HepG2 (cell line): Measurements from ENCODE around the gene SIGLEC7. TPM values are rescaled to one million over a fixed set of nuclear protein-coding genes. Genes with fewer than 3 reads are reported as not detected.

Experiments used
- ATAC-seq: fragments of 200-7000 bp; cut with Tn5 transposase; 3 replicates; pipeline ENCODE4 v1.9.1; 2020; ENCODE audit warnings: mild to moderate bottlenecking, moderate library complexity
- BruUV-seq: library from RNA; stranded (reverse); fragments of 400-500 nt; replicated peaks from 2 replicates; lab custom pipeline; 2021; lab: Mats Ljungman, UMichigan
- CTCF ChIA-PET: fragments of 300-600 bp; formaldehyde crosslinking; extraction: SDS; loops from one replicate; lab custom pipeline; 2021; ENCODE audit warnings: low total read pairs, inconsistent platforms, low intra/inter-chr PET ratio; lab: Yijun Ruan, JAX
- POLR2A ChIA-PET: fragments of 350-600 bp; sonication (Branson Sonifier 250); formaldehyde crosslinking; loops from one replicate; lab custom pipeline; 2020; ENCODE audit warnings: antibody characterized with exemption, inconsistent platforms; lab: Yijun Ruan, JAX
- DNase-seq: peaks from one replicate; pipeline ENCODE4 v3.0.0-alpha.2; 2015; ENCODE audit warnings: low spot score
- FAIRE-seq: peaks from 3 replicates; lab custom pipeline; 2011; peaks lifted over from hg19 to GRCh38; lab: Jason Lieb, UNC
- H2AFZ ChIP-seq: one replicate; pipeline ENCODE4 v1.6.1; 2011; ENCODE audit warnings: low read length, inconsistent platforms
- H3K27ac ChIP-seq: fragments of 300-600 bp; 3 replicates; pipeline ENCODE4 v1.8.0; 2011; ENCODE audit warnings: mixed run types, mild to moderate bottlenecking, mixed read lengths, low read length, inconsistent platforms; ENCODE audit not compliant: insufficient read depth; ENCODE audit errors: extremely low read length
- H3K27me3 ChIP-seq, 2 experiments: fragments of 200-600 bp in 1 of 2; 2 replicates in 1 of 2; 3 replicates in 1 of 2; pipeline versions ENCODE4 v1.6.0 to v1.8.0; 2011; ENCODE audit warnings: low read length in 2 of 2, mild to moderate bottlenecking in 2 of 2, moderate library complexity in 2 of 2, inconsistent platforms in 1 of 2; ENCODE audit not compliant: insufficient read depth in 2 of 2, control insufficient read depth in 1 of 2
- H3K36me3 ChIP-seq, 2 experiments: fragments of 200-600 bp in 1 of 2; replicated peaks in 1 of 2; 2 replicates in 1 of 2; 3 replicates in 1 of 2; pipeline versions ENCODE4 v1.5.1 to v1.8.0; 2011; ENCODE audit warnings: low read length in 2 of 2, inconsistent platforms in 1 of 2; ENCODE audit not compliant: insufficient read depth in 2 of 2, control insufficient read depth in 1 of 2
- H3K4me1 ChIP-seq: 2 replicates; pipeline ENCODE4 v1.5.1; 2012; ENCODE audit warnings: low read length, inconsistent platforms; ENCODE audit not compliant: insufficient read depth
- H3K4me2 ChIP-seq: 2 replicates; pipeline ENCODE4 v1.6.0; 2011; ENCODE audit warnings: low read depth, low read length, inconsistent platforms
- H3K4me3 ChIP-seq, 3 experiments: fragments of 200-600 bp in 1 of 3; sonication (generic), shearing (Covaris generic) in 1 of 3; replicated peaks in 1 of 3; 2 replicates each; pipeline ENCODE4 v1.5.1; 2011 to 2016; ENCODE audit warnings: low read length in 3 of 3, inconsistent platforms in 2 of 3, low read depth in 2 of 3, mild to moderate bottlenecking in 2 of 3, control low read depth in 1 of 3, mixed read lengths in 1 of 3; ENCODE audit not compliant: insufficient read depth in 1 of 3
- H3K79me2 ChIP-seq: one replicate; pipeline ENCODE4 v1.6.1; 2011; ENCODE audit warnings: low read length, inconsistent platforms; ENCODE audit not compliant: insufficient read depth
- H3K9ac ChIP-seq: 2 replicates; pipeline ENCODE4 v1.6.0; 2011; ENCODE audit warnings: mild to moderate bottlenecking, low read depth, low read length, inconsistent platforms; ENCODE audit not compliant: insufficient read depth
- H3K9me3 ChIP-seq: 2 replicates; pipeline ENCODE4 v1.5.1; 2012; ENCODE audit warnings: mild to moderate bottlenecking, low read length
- H4K20me1 ChIP-seq: 2 replicates; pipeline ENCODE4 v1.6.0; 2011; ENCODE audit warnings: inconsistent platforms, mild to moderate bottlenecking, low read length, moderate library complexity; ENCODE audit not compliant: insufficient read depth
- AHDC1 ChIP-seq: sonication (generic); formaldehyde crosslinking; IDR thresholded peaks from 2 replicates; pipeline ENCODE4 v1.5.1; 2020; ENCODE audit warnings: mild to moderate bottlenecking, missing genetic modification reagents, borderline replicate concordance
- IKZF5 ChIP-seq: IDR thresholded peaks from 2 replicates; pipeline ENCODE4 v1.6.1; 2018; ENCODE audit warnings: missing genetic modification reagents, mild to moderate bottlenecking, missing compliant biosample characterization
- SRSF9 ChIP-seq: fragments of 200-400 bp; formaldehyde crosslinking; IDR thresholded peaks from 2 replicates; pipeline ENCODE4 v1.6.1; 2018; ENCODE audit warnings: borderline replicate concordance, mild to moderate bottlenecking, low read depth, low read length; ENCODE audit not compliant: insufficient read depth, poor library complexity, severe bottlenecking
- TFAP4 ChIP-seq: sonication (generic); IDR thresholded peaks from 2 replicates; pipeline ENCODE4 v1.6.1; 2016; ENCODE audit warnings: low read depth, borderline replicate concordance
- ZNF10 ChIP-seq: sonication (generic); formaldehyde crosslinking; IDR thresholded peaks from 2 replicates; pipeline ENCODE4 v1.4.0; 2020; ENCODE audit warnings: mild to moderate bottlenecking, low read depth, missing genetic modification reagents, borderline replicate concordance
- WGBS: methylation state at CpG from one replicate; pipeline ENCODE4 v1.1.6; 2017; ENCODE audit warnings: low lambda C conversion rate; 5-methylcytosine and 5-hydroxymethylcytosine counted together
- in situ Hi-C: cut with HindIII; loops from 2 replicates; pipeline ENCODE4 v1.10.0; 2017; ENCODE audit warnings: low pct_unique_long_range_greater_than_20kb; ENCODE audit not compliant: extremely low pct_ligation_motif_present
- intact Hi-C: fragments of 100-400 bp; cut with micrococcal nuclease; formaldehyde crosslinking; loops from one replicate; pipeline ENCODE4 v1.10.0; 2022; ENCODE audit not compliant: unreplicated experiment
- polyA plus RNA-seq, 8 experiments: library from polyadenylated mRNA; depleted of rRNA in 3 of 8; stranded (reverse) in 7 of 8; unstranded in 1 of 8; fragments of >200 nt; fragmentation: Illumina TruSeq in 4 of 8; extraction: Trizol in 4 of 8; gene quantifications; 2 replicates each; pipeline versions ENCODE4 v1.2.1 to v1.2.3, GENCODE V29; 2011 to 2016; ENCODE audit warnings: low read depth in 4 of 8, missing spikeins in 1 of 8, mixed read lengths in 1 of 8; ENCODE audit not compliant: insufficient read depth in 1 of 8
- total RNA-seq, 5 experiments: library from RNA; depleted of rRNA; stranded (reverse); fragments of >200 nt; fragmentation: Illumina TruSeq; extraction: Trizol; gene quantifications; 2 replicates each; pipeline ENCODE4 v1.2.3, GENCODE V29; 2016; ENCODE audit warnings: low read depth in 1 of 5

SIGLEC7 gene
- total and polyA plus RNA-seq, 2 of the 13 experiments (the other 11 are each of a cell fraction or from before 2014, with no cell fraction given) = not detected

- TF ChIP-seq AHDC1 (CRISPR knock-in tag) = no peak
- no peak for TF ChIP-seq SRSF9
Measured at GRCh38 chr19:51137792-51138425, 4.2 kb upstream of the SIGLEC7 start (continued).

GRCh38 chr19:51138549-51138979 lies 3.5 kb upstream of the SIGLEC7 start:
- H3K9ac ChIP-seq = no peak overlapping the region
- POLR2A ChIA-PET = no interaction called here

More at GRCh38 chr19:51138549-51138979, 3.5 kb upstream of the SIGLEC7 start:
- peaks cover 4 to 54% of the 10 kb centered on the region in 2 experiments; a peak in 4 of 5 replicates for H3K27me3 ChIP-seq
- H3K27ac ChIP-seq = no peak overlapping the region
- FAIRE-seq (no peak), ATAC-seq (no peak), DNase-seq (no peak)
- H3K9me3 ChIP-seq = no peaks in the 10 kb centered on the region
- WGBS = 2% methylated on average over 3 of the region's 6 CpGs
- no peaks in the 10 kb centered on the region for H3K79me2 ChIP-seq
- H3K36me3 ChIP-seq = no peaks in the 10 kb centered on the region
- no peak overlapping the region for H3K4me3 ChIP-seq
- H3K4me1 ChIP-seq = no peaks in the 10 kb centered on the region
- no peak for TF ChIP-seq TFAP4
- no peak for TF ChIP-seq ZNF10 (CRISPR knock-in tag)
- TF ChIP-seq IKZF5 (CRISPR knock-in tag) = no peak
- CTCF ChIA-PET = no interaction called here
- BruUV-seq = no TSS peak
- intact Hi-C loops = no loop called here
- H3K4me2 ChIP-seq = no peak overlapping the region
- H4K20me1 ChIP-seq = no peaks in the 10 kb centered on the region
- in situ Hi-C loops = no loop called here
- no peak overlapping the region for H2AFZ ChIP-seq
